NCI-H2227 (cell line): ENCODE measurements around the gene DNM3.

Experiments used
- DNase-seq: peaks from one replicate; lab custom pipeline; 2025; ENCODE audit not compliant: unreplicated experiment; lab: John Stamatoyannopoulos, UW

The DNM3 gene

GRCh38 chr1:172136925-172137324 lies 295.6 kb downstream of the DNM3 start:
- DNase-seq = no peak

DNA sequence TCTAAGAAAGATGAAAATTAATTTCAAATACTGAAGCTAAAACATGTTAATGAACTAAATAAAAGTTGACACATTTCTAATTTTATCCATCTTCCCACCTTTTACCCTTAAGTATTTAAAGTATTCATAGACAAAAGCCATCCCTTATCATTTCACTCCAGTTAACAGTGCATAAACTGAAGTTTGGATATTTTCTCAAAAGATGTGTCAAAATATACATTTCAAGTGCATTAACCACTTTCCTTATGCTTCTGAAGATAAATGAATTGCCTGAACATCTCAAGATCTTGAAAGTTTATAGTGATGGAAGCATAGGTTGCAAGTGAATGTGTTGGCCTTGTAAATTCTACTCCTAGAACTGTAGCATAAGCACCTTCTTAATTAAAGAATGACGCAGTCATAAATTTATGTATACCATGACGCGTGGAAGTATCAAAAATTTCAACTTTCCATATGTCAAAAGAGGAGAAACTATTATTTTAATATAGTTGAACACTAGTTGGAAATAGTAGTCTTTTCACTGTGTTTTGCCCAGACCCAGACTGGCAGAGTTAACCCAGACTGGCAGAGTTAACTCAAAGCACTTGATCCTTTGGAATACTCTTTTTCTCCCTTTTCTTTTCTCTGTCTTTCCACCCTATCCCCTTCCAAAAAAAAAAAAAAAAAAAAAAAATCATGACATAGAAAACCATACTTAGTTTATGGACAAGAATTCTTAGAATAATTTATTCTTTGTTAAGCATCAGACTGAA lies 296.6 kb downstream of the DNM3 start:
- no peak for DNase-seq

GRCh38 chr1:172138634-172139033 lies 297.3 kb downstream of the DNM3 start:
- no peak for DNase-seq

GRCh38 chr1:172139196-172139595 lies 297.9 kb downstream of the DNM3 start:
- no peak for DNase-seq

- DNase-seq = no peak
These were observed 298.8 kb downstream of the DNM3 start for GRCh38 chr1:172140072-172140471.

- DNase-seq = no peak
These were observed 299.3 kb downstream of the DNM3 start for GRCh38 chr1:172140591-172140990.

- DNase-seq = no peak
These were observed 300.1 kb downstream of the DNM3 start for GRCh38 chr1:172141341-172141881.

GRCh38 chr1:172142324-172142723 lies 301.0 kb downstream of the DNM3 start:
- no peak for DNase-seq

DNA sequence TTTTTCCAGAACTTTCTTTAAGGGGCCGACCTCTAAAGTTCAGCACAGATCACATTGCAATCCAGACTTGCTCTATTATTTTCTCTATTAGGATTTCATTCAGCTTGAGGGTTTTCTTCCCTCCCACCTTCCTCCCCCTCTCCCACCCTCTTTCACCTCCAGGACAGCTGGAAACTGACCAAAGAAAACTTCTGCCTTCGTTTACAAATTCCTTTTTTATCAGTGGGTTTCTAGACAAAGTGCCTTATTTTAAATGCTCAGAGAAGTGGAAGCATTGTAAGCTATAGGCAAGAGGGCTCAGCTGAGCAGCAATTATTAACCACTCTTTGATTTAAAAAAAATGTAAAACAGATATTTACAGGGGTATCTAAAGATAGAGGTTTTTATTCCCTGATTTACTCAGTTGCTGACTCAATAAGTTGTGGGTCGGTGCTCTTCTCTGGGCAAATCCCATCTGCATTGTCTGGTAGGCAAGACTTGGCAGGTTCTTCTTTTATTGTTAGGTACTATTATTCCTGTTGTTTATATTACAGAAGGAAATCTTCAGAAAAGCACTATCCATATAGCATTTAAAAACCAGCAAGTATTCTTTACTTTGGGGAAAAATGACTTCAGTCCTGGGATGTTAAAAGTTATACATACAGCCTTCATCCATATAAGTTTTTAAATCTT lies 302.2 kb downstream of the DNM3 start:
- no peak for DNase-seq

- DNase-seq = no peak
These were observed 303.3 kb downstream of the DNM3 start for GRCh38 chr1:172144445-172145061.

DNA sequence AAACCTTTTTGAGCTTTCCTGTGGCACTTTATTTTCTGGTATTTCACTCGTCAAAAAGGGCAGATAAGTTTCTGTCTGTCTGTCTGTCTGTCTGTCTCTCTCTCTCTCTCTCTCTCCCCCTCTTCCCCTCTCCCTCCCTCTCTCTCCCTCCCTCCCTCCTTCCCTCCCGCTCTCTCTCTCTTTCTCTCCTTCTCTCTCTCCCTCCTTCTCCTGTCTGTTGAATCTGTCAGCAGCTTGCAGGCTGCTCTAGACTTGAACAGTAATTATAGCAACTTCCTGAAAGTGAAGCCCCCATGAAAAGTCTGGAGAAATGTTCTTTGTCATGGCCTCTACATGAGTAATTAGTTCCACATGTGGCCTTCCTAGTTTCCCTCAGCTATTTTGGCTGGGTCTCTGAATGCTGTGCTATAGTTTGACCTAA lies 303.9 kb downstream of the DNM3 start:
- no peak for DNase-seq

DNA sequence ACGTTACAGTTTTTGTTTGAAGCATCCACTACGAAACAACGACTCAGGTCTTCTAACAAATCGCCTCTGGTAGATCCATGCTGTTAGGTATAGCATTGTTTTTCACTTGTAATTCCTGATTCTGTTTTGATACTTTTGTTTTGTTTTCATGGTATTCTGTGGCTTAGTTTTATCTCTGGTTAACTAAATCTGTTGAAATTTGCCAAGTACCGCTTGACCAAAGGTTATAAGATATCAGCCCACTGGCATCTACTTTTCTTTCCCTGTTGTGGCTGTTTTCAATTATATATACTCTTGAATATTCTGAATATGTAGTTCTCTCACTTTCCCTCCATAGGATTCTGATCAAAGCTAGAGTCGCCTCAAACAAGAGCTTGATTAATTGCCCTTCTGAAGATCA lies 304.4 kb downstream of the DNM3 start:
- no peak for DNase-seq

DNA sequence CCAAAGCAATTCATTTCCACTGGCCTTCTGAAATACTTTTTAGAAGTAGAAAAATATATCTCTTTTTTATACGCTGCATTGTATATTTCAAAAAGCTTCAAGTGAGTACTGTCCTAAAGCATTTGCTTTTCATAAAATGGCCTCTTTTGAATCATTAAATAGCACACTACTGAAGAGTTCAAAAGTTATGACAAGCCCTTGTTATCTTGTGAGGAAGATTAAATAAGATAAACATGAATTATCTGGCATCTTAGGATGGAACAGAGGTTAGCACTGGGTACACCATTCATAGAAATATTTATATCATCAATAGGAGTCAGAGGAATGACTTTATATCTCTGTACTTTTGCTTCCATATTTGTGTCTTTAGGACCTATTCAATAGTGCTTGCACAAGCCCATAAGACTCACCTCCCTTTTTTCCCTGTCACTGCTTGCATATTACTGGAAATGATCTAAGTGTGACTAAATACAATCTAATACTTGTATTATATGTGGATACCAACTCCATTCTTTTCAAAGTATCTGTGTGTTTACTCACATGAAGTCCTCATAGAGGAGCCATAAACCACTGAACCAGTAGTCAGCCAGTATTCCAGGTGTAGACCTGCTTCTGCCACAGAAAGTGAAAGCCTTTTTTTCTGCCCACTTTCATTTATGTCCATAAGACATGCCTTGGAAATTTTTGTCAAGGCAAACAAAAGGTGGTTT lies 305.0 kb downstream of the DNM3 start:
- DNase-seq = no peak

DNA sequence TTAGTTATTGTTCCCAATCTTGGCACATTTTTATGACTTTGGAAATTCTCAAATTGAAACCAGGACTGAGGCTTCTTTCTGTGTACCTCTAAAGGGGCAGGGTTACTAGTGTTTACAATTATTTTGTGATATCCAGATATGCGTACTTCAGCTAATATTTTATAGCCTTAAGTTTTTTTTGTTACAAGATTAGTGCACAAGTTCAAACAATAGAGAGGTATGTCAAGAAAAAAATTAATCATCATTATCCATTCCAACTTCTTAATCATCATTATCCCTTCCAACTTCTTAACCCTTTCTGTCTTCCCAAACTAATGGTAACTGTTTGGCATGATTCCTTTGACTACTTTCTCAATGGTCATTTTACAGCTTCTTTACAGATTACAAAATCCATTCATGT lies 306.2 kb downstream of the DNM3 start:
- DNase-seq = no peak

GRCh38 chr1:172148213-172148612 lies 306.9 kb downstream of the DNM3 start:
- DNase-seq = no peak

DNA sequence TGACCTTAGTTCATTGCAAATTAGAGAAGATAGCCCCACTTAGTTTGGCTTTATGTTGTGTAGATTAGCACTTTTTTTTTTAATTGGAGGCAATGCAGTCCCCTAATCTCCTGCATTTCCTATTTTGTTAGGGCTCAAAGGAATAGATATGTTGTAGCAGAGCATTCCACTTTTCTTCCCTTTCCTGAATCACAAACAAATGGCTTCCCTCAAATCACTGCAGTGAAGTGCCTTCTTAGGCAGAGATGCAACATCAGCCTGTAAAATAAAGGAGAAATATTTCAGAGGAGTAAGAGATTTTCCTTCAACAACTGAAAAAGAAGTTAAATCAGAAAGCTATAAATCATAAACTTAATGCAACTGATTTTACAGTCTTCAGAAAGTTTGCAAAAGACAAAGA lies 307.4 kb downstream of the DNM3 start:
- no peak for DNase-seq

GRCh38 chr1:172149346-172149745 lies 308.0 kb downstream of the DNM3 start:
- DNase-seq = no peak

- no peak for DNase-seq
These were observed 313.3 kb downstream of the DNM3 start for GRCh38 chr1:172154551-172154950.

DNA sequence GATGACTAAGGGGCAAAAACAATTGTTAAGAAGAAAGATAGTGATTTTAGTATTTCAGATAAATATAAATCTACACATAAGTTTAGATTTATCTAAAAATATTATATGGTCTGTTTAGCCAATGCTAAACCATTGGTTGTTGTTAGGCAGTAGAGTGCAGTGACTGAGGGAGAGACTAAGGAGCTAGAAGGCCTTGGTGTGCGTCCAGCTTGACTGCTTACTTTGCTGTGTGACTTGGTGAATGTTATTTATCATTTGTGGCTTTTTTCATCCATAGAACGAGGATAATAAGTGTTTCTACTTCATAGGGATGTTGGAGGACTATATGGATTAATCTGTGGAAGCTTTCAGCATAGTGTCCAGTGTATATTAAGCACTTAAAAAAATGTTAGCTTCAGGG lies 314.5 kb downstream of the DNM3 start:
- no peak for DNase-seq

DNA sequence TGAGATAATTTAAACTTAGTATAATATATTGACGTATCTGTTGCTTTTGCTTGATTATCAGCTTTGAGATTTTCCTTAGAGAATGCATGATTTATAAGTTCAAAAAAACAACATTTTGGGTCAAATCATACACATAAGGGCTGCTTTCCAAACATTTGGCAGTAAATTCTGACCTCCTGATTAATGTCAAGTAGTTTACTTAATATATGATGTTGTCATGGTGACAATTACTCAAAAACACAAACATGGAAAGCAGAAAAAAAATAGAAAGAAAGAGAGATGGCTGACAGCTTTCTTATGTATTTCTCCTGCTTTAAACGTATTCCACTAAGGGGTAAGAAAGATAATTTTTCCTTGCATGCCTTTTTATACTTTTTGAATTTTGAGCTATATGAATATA lies 320.9 kb downstream of the DNM3 start:
- DNase-seq = no peak

- no peak for DNase-seq
These were observed 322.4 kb downstream of the DNM3 start for GRCh38 chr1:172163498-172164215.
